Embryonic facial prominence (tissue), 1 donor: ENCODE measurements around the gene ADIPOR2.

Experiments used
- DNase-seq: peaks from one replicate; pipeline ENCODE4 v3.0.0-alpha.2; 2016; ENCODE audit errors: extremely low spot score

ADIPOR2 gene, protein sequence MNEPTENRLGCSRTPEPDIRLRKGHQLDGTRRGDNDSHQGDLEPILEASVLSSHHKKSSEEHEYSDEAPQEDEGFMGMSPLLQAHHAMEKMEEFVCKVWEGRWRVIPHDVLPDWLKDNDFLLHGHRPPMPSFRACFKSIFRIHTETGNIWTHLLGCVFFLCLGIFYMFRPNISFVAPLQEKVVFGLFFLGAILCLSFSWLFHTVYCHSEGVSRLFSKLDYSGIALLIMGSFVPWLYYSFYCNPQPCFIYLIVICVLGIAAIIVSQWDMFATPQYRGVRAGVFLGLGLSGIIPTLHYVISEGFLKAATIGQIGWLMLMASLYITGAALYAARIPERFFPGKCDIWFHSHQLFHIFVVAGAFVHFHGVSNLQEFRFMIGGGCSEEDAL

DNA sequence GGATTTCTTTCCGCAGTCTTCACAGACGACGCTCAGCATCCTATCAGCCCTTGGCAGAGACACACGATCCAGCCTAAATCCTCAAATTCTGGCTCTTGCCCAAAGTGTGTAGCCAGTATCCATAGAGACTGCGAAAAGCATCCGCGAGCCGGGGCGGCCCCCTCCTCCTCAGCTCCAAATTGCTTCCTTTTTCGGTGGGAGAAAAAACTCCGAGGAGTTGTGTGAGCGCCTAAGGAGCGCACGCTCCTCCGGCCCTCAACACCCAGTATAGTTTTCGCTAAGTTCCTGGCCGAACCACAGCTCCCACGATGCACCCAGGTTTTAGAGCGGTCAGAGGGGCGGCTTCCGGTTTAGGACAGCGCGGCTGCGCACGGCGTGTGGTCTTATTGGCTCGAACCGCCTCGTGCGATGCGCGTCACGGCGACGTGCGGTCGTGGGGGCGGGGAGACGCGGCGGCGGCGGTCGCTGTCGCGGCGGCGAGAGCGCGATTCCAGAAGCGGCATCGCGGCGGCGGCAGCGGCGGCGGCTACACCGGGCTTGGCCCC lies at the start of gene ADIPOR2:
Gene ADIPOR2, plus strand, starts transcription at position 493 of the 545 bp plus-strand sequence. CDS start 63,274 bp downstream, outside the sequence.
- peak; percentile 93 for DNase-seq

DNA sequence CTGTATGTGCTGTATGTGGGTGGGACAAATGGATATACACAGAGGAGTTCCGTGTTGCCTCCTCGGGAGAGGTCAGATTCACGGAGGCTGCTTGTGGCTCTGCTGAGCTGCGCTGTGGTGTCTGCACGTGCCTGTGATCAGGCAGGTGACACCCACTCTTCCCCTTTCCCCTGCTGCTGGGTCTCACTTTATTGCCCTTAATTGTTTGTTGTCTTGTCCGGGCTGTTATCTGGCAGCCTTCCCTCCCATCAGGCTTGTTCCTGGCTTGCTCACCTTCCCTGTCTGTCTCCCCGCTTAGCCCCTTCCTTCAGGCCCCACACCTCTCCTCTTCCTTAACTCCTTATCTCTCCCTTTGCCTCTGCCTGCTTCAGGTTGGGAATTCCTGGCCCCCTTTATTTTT lies 48.4 kb upstream of the ADIPOR2 start:
- no peak for DNase-seq

DNA sequence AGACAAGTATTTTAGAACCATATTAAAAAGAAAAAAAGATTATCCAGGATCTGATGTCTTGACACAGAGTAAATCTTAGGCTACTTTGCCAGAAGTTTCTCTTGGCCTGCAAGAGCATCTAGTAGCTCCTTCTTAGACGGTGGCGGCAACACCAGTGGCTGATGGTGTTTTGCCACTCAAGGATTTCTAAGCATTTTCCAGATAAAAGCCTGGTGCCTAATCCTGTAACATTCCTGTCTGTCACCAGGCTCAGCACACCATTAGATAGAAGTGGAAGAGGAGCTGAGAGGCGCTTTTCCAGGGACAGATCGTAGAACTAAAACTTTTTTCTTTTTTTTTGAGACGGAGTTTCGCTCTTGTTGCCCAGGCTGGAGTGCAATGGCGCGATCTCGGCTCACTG lies 47.8 kb upstream of the ADIPOR2 start:
- DNase-seq = no peak

DNA sequence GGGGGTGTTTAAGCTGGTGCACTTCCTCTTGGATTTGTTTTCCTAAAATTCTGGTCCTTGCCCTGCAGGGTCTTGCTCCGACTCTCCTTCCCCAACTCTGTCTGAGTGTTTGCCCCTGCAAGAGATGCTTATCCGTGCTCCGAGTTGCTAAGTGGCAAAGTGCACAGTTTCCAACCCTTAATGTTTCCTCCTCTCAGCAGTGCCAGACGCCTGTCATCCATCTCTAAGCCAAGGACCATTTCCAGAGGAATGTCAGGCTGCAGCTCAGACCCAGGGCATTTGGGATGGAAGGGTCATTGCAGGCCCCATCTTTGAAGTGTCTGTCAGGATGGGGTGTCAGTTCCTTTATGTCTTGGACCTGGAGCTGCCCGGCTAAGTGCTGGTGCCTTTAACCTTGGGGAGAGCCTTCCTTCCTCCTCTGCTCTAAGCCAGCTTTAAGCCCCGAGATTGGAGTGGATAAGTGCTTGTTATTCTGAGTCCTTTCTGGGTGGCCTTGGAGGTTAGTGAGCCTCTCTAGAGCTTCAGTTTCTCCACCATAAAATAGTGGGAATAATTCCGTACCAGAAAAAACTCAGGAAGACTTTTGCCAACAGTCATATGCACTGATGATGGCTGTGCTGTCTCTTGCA lies 46.9 kb upstream of the ADIPOR2 start:
- DNase-seq = no peak

DNA sequence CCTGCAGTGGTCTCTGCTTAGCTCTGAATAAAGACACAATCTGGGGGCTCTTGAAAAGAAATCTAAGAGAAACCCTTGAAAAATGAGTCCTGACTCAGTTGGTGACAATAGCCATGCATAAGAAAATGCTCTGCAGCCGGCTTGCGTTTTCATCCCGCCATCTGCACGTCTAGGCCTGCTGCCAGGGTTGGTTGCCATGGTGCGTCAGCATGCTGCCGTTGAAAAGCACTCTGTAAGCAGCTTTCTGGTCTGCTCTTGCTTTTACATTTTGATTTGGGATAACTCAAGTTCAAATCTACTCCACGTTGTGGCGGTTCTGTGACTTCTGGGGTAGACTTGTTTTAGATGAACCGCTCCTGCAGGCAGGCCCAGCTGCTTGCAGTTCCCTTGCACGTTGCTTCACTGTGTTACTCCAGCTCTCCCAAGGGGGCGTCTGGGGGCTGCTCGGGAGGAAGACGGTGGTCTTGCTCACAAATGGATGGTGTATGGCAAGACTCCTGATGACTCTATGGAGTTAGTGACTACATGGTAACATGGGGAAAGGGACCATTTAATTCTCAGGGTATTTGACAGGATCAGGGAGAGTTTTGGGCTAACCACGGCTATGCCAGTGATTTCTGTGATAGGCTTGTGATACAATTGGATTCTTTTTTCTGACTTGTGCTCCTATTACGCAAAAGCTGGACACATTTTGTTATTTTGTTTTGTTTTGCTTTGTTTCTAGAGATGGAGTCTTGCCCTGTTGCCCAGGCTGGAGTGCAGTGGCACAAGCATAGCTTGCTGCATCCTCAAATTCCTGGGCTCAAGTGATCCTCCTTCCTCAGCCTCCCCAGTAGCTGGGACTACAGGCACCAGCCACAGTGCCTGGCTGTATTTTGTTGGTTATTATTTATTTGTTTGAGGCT lies 46.1 kb upstream of the ADIPOR2 start:
- DNase-seq = peak; percentile 67

DNA sequence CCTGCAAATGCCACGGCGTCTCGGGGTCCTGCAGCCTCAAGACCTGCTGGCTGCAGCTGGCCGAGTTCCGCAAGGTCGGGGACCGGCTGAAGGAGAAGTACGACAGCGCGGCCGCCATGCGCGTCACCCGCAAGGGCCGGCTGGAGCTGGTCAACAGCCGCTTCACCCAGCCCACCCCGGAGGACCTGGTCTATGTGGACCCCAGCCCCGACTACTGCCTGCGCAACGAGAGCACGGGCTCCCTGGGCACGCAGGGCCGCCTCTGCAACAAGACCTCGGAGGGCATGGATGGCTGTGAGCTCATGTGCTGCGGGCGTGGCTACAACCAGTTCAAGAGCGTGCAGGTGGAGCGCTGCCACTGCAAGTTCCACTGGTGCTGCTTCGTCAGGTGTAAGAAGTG lies 45.1 kb upstream of the ADIPOR2 start:
- DNase-seq = no peak

DNA sequence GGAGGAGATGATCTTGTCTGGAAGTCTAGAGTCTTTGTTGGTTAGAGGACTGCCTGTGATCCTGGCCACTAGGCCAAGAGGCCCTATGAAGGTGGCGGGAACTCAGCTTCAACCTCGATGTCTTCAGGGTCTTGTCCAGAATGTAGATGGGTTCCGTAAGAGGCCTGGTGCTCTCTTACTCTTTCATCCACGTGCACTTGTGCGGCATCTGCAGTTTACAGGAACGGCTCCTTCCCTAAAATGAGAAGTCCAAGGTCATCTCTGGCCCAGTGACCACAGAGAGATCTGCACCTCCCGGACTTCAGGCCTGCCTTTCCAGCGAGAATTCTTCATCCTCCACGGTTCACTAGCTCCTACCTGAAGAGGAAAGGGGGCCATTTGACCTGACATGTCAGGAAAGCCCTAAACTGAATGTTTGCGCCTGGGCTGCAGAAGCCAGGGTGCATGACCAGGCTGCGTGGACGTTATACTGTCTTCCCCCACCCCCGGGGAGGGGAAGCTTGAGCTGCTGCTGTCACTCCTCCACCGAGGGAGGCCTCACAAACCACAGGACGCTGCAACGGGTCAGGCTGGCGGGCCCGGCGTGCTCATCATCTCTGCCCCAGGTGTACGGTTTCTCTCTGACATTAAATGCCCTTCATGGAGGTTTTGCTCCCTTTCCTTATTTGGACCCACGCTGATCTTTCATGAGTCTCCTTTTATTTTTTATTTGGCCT lies 44.1 kb upstream of the ADIPOR2 start:
- DNase-seq = no peak

DNA sequence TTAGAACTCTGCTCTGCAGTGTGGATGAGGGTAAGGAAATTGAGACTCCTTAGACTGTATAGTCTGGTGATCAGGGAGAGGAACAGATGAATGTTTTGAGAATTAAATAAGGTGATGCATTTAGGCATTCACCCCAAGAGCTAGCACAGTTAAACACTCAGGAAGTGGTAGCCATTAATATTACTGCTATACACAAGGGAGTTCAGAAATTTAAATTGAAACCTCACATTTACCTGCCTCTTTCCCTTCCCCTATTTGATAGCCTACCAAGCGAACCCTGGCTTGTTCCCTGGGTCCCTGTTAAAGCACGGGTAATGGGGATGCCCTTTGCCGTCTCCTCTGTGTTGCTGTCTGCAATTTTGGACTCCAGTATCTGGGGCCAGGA lies 43.6 kb upstream of the ADIPOR2 start:
- DNase-seq = no peak

DNA sequence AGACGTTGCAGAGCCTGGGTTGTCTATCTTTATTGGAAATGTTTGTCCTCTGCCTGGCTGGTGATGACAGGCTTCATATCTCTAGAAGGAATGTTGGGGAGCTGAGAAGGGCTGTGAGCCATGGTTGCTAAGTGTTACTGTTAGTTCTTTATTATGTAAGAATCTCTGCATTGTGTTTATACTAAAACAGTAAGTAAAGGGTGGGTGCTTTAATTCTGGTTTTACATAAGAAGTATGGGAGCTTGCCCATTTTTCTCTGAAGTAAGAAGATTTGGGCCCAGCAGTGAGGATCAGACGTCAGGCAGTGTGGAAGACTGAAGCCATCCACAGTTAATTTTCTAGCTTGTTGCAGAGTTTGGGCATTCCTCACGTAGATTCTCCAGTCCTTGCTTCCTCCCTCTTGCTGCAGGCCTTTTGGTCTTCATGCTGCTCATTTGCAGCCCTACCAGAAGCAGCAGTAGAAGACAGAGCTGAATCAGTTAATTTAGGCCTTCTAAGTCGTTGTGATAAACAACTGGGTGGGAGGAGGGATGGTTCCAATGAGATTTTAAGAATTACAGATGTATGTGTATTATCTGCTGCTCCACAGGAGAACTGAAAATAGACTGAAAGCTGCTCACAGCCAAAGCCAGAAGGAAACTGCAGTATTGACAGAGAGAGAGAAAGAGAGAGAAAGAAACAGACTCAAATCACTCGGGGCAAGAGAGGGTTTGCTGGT lies 40.5 kb upstream of the ADIPOR2 start:
- no peak for DNase-seq

DNA sequence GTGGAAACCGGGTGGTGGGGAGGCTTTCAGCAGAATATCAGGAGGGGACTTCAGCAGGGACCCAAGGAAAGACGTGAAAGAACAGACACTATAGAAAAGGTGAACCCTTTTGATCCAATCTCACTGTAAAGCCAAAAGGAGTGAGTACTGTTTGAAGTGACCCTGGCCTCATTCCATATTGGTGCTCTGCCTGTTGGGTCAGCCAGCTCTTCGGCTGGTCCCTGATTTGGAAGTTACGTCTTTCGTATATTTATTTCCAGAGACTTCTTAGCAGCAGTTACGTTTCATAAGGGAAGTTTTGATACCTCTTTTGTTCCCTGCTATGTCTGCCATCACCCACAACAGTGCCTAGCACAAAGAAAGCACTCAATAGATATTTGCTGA lies 39.9 kb upstream of the ADIPOR2 start:
- DNase-seq = no peak

DNA sequence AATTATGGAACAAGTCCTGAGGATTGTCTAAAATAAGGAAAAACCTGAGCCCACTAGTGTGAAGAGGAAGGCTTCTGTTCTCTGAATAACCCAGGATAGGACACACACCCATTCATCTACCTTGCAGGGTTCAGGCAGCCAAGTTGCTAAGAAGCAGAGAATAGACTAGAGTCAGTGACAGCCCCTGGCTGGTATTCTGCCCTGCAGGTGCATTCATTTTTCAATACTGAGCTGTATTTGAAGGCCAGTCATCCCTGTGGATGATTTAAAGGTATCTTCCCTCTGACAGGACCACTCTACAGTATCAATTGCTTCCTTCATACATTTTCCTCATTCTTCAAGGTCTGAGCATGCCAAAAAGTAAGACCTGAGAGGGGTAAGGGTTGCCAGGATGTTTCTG lies 38.9 kb upstream of the ADIPOR2 start:
- DNase-seq = no peak

DNA sequence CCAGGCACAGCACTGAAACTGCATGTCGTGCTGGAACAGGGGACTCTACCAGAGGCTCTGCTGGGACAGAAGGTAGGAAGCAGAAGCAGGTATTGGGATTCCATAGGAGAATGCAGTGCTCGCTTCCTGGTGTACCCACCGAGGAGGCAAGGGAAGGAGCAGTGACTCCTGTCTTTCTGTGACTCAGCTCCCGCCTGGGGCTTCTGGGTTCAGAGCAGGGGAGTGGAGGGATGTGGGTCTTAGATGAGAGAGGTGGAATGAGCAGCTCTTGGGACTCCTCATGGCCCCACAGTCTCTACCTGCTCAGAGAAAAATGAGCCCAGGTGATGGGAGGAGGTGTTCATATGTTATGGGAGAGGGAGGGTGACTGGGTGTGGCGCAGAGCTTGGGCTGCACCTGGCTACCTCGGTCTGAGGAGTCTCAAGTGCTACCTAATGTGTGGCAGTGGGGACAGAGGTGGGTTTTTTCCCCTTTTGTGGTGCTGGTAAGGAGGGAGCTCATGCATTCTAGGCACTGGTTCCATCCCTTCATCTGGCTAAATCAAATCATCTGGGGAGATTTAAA lies 35.6 kb upstream of the ADIPOR2 start:
- no peak for DNase-seq

DNA sequence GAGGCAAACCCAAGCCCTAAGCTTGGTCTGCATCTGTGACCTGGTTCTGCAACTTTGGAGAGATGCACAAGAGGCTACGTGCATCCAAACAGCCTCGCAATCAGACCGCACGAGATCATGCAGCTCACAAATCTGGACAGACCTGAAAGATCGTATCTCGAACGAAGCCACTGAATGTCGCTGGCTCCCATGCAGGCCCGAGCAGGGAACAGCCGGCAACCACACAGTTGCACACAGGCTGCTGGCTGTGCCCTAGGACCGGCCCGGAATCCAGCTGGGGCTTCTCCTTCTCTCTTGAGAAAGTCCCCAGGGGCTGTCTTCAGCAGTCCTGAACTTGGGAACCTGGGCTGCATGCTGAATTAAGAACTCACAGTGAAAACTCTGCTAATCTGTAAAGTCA lies 34.0 kb upstream of the ADIPOR2 start:
- no peak for DNase-seq

DNA sequence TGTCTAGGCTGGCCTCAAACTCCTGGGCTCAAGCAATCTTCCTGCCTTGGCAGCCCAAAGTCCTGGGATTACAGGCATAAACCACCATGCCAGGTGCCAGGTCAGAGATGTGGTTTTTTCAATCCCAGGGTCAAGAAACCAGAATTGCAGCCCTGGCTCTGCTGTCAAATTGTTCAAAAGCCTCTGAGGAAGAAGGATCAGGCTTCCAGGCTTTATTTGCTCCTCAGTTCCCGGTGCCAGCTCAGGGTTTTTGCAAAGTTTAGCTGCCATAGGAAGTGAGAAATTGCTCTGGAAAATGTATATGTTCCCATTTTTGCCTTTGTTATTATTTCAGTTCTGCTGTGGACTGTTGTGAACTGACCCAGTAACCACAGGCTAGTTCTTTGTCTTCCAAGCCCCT lies 33.2 kb upstream of the ADIPOR2 start:
- no peak for DNase-seq

DNA sequence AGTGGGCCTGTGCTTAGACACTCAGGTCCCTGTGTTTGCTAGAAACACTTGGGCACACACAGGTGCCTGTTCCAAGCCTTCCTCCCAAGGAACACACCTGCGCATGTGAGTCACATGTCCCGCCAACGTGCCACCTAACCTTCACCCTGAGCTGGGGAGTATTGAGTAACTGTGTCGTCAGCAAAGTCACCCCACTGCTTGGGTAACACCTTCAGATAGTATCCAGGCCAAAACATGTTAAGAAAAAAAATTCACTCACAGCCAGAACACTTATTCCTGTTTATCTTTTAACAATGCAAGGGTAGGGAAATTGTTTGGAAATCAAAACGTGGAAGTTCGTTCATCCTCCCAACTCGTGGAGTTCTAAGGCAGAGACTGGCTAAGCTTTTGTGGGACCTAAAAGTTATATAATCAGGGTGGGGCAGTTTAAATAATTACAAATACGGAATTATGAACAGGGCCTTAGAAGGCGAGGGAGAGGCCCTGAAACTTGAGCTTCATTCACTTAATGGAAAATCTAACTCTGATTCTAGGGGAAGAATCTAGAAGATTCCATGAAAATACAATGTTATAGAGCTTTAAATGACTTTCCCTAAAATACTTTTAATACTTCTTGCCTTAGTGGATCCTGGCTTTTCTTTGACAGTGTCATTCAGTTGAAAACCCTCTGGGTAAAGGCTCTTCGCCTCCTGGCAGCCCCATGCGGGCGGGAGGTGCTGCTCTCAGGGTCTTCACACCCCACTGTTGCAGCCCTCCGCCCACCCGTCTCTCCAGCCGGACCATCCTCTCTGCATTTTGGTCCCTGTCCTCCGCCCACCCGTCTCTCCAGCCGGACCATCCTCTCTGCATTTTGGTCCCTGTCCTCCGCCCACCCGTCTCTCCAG lies 30.3 kb upstream of the ADIPOR2 start:
- DNase-seq = no peak

DNA sequence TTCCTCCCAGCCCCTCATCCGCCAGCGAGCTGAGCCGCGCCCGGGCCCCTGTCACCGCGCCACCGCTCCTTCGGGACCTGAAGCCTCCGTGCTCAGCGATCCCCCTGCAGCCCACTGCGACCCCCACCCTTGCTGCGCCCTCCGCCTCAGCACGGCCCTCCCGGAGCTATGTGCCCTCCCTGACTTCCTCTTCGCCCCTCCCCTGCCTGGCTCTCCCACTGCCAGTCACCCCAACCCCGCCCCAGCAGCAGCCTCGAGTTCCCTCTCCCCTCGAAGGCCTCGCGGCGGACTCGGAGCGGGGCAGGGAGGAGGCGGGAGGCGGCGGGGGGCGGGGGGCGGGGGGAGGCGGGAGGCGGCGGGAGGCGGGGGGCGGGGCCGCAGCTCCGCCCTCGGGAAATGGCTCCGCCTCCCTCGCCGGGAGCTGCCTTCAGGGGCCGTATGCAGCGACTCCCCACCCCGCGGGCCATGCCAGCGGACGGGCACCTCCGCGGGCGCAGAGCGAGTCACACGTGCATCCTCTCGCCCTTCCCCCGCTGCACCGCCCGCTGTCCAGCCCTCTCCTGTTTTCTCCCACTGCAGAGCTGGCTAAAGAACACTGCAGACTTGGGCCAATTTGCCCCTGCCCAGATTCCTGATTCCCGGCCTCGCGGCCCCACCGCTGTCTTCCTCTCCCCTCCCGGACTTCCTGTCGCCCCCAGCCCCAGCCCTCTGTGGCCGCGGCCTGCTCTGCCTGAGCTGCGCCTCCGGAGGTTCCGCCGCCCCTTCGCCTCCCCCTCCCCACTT lies 29.1 kb upstream of the ADIPOR2 start:
- peak; percentile 65 for DNase-seq

DNA sequence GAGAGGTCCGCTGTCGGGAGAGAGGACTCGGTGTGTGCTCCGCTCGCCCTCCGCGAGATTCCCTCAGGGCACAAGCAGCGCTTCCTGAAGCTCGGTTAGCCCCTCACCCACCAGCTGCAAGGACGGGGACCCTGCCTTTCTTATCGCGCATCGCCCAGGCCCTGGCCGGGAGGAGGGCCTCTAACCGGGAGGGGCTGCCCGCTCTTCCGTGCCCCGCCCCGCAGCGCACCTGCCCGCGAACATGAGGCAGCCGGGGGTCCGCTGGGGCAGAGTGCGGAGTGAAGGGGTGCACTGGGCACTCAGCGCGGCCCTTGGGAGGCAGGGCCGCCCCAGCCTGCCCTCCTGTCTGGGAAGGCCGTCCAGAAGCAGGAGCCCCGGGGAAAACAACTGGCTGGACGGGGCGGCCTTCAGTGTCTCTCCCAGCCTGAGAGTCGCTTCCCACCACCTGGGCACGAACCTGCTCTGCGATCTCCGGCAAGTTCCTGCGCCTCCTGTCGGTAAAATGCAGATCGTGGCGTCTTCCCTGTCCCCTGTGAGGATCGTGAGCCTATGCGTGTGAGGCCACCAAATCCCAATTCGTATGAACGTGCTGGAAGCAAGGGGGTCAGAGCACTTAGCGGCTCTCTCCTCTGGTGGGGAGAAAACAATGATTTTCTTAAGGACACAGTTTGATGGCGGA lies 28.0 kb upstream of the ADIPOR2 start:
- no peak for DNase-seq

DNA sequence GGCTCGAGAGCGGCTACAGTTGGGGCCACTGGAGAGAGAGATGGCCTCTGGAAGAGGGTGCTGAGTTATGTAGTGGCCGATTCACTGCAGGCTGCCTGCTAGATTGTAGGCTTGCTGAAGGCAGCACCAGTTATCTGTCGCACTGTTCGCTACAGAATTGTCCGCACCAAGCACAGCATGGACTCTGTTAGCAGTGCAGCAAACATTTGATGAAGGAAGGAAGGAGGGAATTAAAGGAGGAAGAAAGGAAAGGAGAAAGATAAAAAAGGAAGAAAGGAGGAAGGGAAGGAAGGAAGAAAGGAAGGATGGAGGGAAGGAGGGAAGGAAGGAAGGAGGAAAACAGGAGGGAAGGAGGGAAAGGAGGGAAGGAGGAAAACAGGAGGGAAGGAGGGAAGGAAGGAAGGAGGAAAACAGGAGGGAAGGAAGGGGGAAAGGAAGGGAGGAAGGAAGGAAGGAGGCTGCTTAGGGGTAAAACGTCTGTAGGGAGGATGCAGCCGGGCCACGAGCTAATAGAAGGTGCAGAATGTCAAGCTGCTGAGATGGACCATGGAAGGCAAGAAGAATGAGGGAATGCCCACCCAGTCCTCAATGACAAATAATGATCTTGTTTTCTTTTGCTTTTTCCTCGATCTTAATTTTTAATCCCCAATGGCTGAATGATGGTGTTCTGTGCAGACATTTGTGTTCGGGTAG lies 27.3 kb upstream of the ADIPOR2 start:
- no peak for DNase-seq
